HG03097 (cell line): ENCODE results near the gene AP3D1.

ENCODE experiments used
- ATAC-seq: cut with Tn5 transposase; IDR thresholded peaks from one replicate; pipeline ENCODE4 v1.9.1; 2021; ENCODE audit not compliant: unreplicated experiment, low FRiP score

The AP3D1 gene

GRCh38 chr19:2050991-2051772 lies 100.2 kb downstream of the AP3D1 start, which contains the start of gene MKNK2:
TSS of gene MKNK2 (minus strand) at chr19:2051244. CDS start at chr19:2050851, 393 bp downstream.
- ATAC-seq, result peak; percentile 47
